CMK (cell line): Measurements from ENCODE around the gene GRAP2.
"Not testable (repeated sequence)": the region's sequence is repeated elsewhere in the genome, so short reads cannot be mapped to it uniquely, and the experiment has no call there.

Experiments used
- DNase-seq: peaks from one replicate; pipeline ENCODE4 v3.0.0-alpha.2; 2010; ENCODE audit warnings: low read depth

GRAP2 gene

DNA sequence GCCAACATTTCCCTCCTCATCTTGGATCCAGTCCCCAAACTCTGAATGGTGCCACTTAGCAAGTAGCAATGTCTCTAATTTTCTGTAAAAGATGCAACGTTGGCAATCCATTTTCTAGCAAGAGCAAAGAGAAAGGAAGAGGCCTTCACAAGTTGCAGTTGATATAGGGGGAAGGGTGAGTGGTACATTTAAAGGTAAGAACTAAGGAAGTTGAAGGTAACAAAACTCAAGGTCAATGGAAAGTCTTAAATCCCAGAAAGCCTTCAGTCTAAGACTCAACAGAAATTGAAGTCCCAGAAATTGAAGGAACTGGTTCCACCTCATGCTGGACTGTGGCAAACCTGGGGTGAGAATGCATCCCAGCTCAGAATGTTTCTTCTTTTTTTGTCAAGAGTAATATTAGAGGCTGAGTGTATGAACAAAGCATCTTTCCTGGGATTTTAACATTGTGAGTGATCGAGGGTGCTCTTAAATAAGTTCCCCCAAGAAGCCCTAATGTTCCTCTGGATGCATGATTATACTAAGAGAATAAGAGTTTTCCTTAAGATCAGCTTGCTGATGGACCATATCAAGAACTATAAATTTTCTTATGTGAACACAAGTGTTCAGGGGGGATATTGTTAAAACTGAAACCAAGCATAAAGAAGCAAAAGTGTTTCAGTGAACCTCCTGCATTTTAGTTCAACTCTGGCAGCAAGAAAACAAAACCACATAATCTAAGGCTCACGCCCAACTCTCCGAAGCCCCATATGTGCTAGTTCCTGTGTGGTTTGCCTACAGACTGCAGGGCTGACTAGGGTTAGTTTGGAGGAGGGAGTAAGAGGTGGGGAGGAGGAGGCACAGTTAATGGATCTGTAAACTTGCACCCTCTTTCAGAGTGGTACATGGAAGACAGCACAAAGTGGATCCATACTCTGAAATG is at the start of gene GRAP2:
GRAP2 (plus strand) TSS at position 779 of the 922 bp plus-strand sequence. CDS start 46,023 bp downstream, outside the sequence.
- DNase-seq, result no peak

DNA sequence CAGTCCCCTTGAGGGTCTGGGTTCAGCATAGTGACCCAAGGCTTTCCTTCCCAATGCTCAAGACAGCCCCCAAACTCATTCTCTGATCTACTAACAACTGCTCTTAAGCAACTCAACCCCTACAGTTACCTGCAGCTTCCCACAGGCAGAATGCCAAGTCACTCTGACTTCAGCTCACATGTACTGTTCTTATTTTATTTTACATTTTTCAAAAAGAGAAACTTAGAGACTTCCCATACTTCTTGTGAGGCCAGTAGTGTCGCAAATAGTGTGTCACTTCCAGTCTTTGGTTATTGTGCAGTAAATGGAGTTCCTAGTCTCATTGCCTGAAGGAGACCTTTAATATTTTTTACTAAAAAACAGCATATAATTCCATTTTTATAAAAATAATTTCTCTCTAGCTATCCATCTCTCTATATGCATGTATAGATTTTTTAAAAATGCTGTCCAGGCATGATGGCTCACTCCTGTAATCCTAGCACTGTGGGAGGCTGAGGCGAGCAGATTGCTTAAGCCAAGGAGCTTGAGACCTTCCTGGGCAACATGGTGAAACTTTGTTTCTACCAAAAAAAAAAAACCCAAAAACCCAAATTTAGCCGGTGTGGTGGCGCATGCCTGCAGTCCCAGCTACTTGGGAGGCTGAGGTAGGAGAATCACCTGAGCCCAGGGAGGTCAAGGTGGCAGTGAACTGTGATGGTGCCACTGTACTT is 49.1 kb upstream of the GRAP2 start:
- DNase-seq, result no peak

DNA sequence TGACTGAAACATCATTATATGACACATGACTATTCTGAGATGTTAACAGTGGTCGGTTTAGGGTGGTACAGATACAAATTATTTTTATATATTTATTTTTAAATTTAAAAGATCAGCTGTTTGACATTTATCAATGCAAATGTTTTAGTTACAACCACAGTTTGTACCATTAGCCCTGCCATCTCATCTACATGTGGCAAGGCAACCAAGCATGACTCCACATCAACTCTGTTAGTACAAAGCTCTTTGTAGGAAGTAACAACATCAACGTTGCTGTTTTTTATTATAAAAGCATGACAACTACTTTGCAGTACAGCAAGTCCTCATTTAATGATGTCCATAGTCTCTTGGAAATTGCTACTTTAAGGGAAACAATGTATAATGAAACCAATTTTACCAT is 48.1 kb upstream of the GRAP2 start:
- DNase-seq, result no peak

DNA sequence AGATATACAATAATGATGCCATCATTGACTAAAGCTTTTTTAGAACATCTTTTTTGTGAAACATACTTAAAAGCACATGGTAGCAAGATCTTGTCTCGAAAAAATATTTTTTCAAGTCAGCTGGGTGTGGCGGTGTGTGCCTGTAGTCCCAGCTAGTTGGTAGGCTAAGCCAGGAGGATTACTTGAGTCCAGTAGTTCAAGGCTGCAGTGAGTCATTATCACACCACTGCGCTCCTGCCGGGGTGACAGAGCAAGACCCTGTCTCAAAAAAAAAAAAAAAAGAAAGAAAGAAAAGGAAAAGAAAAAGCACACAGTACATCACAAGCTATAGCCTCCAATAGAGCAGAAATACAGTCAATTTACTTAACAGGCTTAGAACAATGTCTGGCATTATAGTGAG is 44.3 kb upstream of the GRAP2 start:
- DNase-seq, result no peak

DNA sequence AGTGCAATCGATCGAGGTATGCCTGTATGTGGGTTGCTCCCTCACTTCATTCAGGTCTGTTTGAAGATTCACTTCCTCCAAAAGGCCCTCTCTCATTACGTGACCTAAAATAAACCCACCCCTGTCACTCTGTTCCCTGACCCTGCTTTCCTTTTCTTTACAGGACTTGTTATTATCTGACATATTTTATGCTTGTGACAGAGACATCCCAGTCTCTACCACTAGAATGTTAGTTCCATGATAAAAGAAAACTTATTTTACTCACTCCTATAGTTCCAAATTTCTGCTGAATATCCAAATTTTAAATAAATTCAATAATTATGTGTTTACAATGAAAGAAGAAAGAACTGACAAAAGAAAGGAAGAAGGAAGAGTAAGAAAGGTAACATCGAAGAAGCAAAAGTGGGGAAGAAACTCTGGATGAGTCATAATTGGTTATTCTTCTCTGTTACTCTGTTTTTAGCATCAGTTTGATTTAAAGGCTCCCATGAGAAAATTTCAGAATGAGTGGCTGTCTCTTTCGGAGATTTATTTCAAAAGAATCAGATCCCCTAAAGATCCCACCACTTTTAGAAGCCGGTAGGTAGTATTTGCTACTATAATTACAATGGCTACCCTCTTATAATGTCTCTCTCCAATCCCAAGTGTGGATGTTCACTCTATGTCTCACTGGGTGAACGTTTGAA is 40.8 kb upstream of the GRAP2 start:
- no peak for DNase-seq

DNA sequence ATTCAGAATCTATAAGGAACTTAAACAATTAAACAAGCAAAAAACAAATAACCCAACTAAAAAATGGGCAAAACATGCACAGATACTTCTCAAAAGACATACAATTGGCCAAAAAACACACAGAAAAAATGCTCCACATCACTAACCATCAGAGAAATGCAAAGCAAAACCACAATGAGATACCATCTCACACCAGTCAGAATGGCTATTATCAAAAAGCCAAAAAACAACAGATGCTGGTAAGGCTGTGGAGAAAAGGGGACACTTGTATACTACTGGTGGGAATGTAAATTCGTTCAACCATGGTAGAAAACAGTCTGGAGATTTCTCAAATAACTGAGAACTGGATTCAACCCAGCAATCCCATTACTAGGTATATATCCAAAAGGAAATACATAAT is 32.1 kb upstream of the GRAP2 start:
- no peak for DNase-seq

DNA sequence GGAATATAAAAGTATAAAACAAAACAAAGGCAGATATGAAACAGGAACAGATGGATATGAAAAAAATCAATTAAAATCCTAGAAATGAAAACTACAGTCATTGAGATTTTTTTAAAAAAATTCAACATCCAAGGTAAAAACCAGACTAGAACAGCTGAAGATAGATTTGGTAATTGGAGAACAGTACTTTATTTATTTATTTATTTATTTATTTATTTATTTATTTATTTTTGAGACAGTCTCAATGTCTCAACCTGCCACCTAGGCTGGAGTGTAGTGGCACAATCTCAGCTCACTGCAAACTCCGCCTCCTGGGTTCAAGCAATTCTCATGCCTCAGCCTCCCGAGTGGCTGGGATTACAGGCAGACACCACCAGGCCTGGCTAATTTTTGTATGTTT is 31.1 kb upstream of the GRAP2 start:
- not testable (repeated sequence) for DNase-seq

DNA sequence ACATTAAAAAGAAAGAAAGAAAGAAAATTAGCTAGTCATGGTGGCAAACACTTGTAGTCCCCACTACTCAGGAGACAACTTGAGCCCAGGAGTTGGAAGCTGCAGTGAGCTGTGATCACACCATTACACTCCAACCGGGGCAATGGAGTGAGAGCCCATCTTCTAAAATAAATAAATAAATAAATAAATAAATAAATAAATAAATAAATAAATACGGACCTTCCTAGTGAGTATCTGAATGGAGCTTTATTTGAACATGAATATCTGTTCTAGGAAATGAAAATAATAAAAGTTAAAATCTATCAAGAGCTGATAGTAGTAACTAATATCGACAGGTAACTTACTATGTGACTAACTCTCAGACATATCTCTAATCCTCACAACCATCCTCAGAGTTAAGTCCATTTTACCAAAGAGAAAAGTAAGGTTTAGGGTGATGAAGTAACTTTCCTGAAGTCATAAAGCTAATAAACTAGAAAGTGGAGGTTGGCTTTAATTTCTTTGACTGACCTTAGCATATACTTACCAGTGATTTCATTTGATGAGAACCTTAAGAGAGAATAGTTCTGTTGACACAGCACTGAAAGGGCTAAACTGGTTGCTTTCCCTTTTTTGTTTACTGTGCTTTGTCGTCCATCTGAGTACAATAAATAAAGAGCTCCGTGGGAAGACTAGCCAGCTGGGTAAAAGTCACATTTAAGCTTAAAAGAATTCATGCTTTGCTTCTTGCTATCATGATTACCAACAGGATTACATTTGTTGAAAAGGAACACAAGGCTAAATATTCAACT is 29.7 kb upstream of the GRAP2 start:
- no peak for DNase-seq

DNA sequence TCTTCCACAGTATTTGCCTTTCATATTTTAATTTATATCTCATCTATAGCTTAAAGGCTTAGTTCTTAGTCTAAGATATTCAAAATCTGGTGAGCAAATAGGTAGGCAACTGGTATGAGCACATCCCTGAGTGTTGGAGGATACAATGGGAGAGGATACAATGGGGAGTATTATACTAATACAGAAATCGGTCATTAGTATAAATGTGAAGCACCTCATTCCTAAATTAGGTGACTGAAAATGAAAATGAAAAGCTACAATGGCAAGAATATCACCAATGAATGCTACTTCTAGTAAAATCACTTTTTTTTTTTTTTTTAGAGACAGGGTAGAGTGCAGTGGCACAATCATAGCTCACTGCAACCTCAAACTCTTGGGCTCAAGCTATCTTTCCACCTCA is 28.3 kb upstream of the GRAP2 start:
- DNase-seq, result no peak

DNA sequence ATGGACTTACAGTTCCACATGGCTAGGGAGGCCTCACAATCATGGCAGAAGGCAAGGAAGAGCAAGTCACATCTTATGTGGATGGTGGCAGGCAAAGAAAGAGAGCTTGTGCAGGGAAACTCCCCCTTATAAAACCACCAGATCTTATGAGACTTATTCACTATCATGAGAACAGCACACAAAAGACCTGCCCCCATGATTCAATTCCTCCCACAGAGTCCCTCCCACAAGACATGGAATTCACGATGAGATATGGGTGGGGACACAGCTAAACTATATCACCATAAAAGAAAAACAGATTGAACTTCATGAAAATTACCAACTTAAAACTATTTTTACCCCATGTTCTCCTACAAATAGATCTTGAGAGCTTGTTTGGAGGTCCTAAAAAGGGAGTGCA is 26.9 kb upstream of the GRAP2 start:
- no peak for DNase-seq

DNA sequence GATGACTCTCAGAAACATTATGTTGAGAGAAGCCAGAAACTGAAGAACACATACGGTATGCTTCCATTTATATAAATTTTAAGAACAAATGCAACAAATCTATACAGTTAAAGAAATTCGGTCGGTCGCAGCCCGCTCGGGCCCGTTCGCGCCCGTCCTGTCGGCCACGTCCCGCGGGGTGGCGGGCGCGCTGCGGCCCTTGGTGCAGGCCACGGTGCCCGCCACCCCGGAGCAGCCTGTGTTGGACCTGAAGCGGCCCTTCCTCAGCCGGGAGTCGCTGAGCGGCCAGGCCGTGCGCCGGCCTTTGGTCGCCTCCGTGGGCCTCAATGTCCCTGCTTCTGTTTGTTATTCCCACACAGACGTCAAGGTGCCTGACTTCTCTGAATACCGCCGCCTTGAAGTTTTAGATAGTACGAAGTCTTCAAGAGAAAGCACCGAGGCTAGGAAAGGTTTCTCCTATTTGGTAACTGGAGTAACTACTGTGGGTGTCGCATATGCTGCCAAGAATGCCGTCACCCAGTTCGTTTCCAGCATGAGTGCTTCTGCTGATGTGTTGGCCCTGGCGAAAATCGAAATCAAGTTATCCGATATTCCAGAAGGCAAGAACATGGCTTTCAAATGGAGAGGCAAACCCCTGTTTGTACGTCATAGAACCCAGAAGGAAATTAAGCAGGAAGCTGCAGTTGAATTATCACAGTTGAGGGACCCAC is 25.6 kb upstream of the GRAP2 start:
- not testable (repeated sequence) for DNase-seq

DNA sequence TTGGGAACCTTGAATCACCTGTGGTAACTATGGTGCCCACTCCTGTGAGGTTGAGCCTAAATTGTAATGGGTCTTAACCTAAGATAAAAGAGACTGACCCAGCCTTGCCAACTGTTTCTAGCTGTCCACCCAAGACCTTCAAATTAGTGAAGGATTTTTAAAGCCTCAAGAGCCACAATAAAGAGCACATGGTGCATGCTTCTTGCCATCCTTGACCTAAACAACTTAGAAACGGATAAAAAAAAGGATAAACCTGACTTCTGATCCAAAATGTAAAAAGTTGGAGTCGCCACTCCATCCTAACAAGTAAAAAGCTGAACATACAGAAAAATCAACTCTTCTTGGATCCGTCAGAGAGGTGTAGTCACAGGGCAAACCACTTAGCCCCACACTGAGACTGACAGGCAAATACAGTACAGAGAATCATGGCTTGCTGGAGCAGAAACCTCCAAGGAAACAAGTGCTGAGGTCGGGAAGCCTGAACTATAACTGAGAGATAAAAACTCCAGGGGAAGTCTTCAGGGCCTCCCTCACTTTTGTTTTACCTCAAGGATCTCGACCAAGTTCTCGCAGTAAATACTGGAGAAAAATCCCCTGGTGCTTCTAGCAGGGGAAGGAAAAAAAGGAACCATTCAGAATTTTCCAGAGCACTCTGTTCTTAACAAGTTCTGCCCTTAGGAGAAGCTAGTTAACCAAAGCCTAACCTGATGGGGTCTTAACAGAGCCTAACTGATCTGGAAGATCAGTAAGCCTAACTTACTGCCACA is 23.6 kb upstream of the GRAP2 start:
- no peak for DNase-seq

DNA sequence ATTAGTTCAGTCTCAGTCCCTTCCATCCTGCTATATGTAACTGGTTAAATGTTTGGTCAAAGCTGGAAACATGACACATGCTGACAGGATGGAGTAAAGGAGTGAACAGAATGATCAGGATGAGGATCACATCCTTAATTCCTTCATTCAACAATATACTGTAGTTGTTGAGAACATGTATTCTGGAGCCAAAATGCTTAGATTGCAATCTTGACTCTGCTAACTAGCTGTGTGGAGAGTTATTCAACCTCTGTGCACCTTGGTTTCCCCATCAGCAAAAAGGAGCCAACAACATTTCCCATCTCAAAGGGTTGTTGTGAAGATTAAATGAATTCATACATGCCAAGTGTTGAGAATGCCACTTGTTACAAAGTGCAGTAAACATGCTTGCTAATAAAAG is 20.2 kb upstream of the GRAP2 start:
- no peak for DNase-seq

DNA sequence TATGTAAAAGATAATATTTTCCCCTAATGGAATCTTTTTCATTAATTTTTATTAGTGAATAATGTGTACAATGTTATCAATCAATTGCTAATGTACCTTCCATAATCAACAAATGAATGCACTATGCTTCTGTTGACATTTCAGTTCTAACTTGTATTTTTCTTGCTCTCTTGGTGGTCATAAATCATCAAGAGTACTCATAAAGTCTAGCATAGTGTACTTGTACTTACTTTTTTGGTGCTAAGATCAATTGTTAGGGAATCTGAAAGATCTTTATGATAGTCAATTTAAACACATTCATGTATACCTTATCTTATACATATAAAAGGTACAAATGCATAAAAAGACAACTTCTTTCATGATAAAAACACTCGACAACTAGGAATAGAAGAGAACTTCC is 17.8 kb upstream of the GRAP2 start:
- DNase-seq, result no peak

DNA sequence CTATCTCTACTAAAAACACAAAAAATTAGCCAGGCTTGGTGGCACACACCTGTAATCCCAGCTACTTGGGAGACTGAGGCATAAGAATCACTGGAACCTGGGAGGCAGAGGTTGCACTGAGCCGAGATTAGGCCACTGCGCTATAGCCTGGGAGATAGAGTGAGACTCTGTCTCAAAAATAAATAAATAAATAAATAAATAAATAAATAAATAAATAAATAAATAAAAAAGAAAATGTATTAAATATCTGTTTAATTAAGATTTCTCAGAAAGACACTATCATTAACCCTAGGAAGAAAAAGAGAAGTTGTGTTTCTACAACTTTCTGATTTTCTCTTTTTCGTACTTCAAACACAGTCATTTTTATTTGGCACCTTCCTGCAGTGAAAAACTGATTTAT is 11.0 kb upstream of the GRAP2 start:
- not testable (repeated sequence) for DNase-seq

DNA sequence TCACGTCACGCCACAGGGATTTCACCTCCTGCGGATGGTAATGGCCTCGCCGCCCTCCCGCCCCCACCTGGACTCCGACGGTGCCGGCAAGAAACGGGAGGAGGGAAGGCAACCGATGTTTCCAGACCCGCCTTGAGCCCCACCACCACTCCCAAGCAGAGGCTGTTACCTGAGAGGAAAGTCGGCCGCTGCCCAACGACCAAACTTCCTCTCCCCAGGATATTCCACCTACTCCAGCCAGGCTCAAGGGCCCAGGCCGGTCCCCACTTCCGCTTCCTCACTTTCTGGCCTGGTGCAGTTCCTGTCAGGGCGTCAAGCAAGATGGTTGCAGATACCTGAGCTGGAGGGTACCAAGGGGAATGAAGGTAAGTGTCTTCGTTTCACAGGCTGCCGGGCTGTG is 7.4 kb upstream of the GRAP2 start, which contains the start of gene ENTHD1:
ENTHD1 (minus strand) TSS at position 235 of the 400 bp plus-strand sequence. CDS start 6,012 bp downstream, outside the sequence.
- DNase-seq, result no peak

DNA sequence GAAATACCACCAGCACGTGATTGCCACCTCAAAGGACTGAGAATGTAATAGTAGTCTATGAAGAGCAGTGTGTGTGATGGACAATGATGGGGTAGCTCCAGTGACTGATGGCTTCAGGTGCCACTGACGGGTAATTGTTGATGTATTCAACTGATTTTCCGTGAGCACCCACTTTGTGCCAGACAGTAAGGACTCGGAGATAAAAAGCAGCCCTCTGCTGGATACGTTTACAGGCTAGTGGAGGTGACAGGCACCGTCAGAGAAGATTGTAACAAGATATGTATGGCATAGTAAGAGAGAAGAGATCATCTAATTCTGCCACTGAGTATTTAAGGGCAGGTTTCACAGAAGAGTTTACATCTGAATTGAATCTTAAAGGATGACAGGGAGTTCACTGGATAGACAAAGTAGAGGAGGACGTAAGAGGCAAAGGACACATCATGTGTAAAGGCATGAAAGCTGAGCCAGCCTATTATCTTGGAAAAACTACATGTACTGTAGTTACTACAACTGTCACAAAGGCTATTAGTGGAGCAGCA is 6.3 kb upstream of the GRAP2 start:
- no peak for DNase-seq

DNA sequence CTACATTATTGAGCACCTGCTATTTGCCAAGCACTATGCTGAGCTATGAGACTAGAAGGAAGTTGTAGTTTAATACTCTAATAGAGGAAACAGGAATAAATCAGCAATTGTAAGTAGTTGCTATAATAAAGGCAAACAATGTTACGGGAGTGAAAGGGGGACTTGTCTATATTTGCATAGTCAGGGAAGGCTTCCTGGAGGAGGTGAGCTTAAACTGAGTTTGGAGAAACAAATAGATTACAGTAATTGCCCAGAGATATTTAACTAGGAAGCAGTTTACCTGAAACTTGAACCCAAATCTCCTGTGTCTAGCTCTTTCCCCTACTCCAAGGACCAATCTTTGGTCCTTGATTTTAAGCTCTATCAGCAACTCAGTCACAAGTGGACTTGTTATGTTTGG is 5.2 kb upstream of the GRAP2 start:
- DNase-seq, result no peak

DNA sequence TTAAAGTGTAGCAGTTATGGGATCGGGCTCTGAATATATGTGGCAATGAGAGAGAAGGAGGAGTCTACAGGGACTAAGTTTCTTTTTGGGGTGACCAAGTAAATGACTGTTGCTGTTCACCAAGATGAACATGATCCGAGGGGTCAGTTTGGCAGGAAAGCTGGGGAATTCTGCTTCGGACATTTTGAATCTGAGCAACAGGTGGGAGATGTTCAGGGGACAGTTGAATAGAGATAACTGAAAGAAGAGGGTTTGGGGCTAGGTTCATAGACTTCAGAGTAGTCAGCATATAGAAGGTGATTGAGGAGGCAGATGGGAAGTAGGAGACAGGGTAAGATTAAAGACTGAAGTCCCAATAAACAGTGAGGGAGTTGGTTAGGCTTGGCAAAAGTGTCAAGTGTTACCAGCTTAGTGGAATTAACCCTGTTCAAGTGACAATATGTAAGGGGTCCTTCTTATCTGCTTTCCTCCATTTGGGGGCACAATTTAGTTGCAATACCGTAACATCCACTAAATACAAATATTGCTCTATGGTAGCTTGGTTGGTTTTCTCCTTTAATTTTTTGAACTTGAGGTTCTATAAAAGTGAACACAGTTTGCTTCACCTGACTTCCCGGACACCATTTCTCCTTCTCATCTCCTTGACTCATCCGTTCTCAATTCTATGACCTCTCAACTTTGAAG is 4.4 kb upstream of the GRAP2 start:
- DNase-seq, result no peak

DNA sequence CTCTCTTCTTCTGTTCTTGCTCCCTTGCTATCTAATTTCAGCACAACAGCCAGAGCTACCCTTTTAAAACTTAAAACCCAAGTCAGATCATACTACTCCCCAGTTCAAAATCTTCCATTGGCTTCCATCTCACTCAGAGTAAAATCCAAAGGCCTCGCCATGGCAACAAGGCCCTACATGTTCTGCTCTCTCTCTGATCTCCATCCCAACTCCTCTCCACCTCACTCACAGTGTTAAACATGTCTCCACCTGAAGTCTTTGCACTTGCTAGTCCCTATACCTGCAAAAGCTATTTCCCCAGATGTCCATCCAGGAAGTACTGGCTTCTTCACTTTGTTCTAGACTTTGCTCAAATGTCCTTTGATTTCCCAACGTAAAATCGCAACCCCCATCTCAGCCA is 3.0 kb upstream of the GRAP2 start:
- DNase-seq, result no peak
